DOHH2 (cell line): ENCODE measurements around the gene TRIM9.

ENCODE experiments used
- EZH2phosphoT487 ChIP-seq: fragments of 200-600 bp; sonication (generic); IDR thresholded peaks from 2 replicates; pipeline ENCODE4 v1.6.1; 2017; ENCODE audit warnings: borderline replicate concordance, mild to moderate bottlenecking, antibody characterized with exemption, low read length, moderate library complexity, mixed read lengths
- TF ChIP-seq, protein P1 (sequence below): fragments of 200-600 bp; sonication (generic); IDR thresholded peaks from one replicate; pipeline ENCODE4 v1.5.1; 2014; ENCODE audit warnings: antibody characterized with exemption, mild to moderate bottlenecking, low read depth, low read length; ENCODE audit not compliant: poor library complexity, severe bottlenecking

DNA sequence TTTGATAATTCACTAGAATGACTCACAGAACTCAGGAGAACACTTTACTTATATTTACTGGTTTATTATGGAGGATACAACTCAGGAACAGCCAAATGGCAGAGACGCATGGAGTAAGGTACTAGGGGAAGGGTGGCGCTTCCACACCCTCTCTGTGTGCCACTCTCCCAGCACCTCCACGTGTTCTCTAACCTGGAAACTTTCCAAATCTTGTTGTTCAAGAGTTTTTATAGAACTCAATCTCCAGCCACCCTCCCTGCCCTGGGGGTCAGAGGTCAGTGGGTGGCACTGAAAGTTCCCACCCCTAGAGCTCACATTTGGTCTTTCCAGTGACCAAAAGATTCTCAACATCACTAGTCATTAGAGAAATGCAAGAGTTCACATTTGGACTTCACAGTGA, 13.2 kb downstream of the TRIM9 start:
- TF ChIP-seq, protein P1, sequence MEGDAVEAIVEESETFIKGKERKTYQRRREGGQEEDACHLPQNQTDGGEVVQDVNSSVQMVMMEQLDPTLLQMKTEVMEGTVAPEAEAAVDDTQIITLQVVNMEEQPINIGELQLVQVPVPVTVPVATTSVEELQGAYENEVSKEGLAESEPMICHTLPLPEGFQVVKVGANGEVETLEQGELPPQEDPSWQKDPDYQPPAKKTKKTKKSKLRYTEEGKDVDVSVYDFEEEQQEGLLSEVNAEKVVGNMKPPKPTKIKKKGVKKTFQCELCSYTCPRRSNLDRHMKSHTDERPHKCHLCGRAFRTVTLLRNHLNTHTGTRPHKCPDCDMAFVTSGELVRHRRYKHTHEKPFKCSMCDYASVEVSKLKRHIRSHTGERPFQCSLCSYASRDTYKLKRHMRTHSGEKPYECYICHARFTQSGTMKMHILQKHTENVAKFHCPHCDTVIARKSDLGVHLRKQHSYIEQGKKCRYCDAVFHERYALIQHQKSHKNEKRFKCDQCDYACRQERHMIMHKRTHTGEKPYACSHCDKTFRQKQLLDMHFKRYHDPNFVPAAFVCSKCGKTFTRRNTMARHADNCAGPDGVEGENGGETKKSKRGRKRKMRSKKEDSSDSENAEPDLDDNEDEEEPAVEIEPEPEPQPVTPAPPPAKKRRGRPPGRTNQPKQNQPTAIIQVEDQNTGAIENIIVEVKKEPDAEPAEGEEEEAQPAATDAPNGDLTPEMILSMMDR: no peak
- TF ChIP-seq EZH2phosphoT487: no peak
